Effector CD4-positive, alpha-beta T cell (primary cell): ENCODE measurements around the gene TNNT3.
"Not testable (repeated sequence)": the region's sequence is repeated elsewhere in the genome, so short reads cannot be mapped to it uniquely, and the experiment has no call there.

Source experiments
- DNase-seq: peaks from one replicate; pipeline ENCODE4 v3.0.0-alpha.2; 2020

TNNT3 gene

DNA sequence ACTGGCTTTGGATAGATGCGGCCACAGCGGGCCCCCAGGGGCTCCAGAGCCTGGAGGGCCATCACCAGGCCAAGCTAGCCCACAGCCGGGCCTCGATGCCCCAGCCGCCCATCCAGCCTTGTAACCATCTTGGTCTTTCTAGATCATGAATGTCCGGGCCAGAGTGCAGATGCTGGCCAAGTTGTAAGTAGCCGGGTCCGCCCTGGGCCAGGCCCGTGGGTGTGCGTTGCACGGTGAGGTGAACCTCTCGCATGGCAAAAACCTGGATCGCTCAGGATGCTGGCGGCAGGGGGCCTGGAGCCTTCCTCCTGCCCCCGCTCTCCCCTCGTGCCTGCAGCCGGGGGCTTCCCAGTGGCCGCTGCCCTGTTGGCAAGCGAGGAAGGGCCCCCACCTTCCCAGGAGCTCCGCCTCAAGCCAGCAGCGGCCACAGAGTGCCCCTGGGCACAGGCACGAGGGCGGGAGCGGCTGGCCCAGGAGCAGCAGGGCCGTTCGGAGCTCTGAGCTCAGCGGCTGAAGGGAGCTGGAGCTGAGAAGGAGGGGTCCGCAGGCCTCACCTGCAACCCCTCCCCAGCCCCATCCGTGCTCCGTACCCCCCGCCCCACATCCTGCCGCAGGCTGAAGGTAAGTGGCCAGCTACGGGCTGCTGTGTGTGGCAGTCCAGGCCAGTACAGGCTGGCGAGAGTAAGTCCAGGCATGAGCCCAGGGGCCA, 16.7 kb downstream of the TNNT3 start:
- DNase-seq, result no peak

DNA sequence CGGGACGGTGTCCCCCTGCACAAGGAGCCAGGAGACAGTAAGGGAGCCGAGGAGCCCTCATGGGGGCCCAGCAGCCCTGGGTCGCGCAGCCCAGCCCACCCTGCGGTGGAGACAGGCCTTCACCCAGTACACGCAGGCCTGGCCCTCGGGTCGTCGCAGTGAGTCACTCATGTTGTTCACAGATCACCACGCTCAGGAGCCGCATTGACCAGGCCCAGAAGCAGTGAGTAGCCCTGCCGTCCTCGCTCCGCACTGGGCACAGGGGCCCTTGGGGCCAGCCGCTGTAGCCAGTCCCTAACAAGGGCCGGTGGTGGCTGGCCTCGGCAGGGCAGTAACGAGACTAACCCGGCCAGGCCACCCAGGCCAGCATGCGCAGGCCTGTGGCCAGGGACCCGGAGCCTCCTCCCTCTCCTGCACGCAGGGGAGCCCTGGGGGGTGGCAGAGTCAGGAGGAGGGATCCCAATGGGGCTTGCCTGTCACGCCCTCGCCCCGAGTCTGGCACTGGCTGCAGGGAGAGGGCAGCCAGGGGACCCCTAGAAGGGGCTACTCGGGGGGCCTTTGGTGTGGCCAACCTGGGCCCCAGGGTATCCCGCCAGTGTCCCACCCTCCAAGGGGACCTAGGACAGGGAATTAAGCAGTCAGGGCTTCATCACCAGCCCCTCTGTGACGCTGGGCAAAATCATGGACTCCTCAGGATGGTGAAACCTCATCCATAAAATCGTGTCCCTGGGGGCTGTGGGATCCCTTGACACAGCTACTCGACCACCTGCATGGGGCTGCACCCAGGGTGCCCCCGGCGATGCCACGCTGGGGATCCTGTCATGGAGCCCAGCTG, 17.5 kb downstream of the TNNT3 start:
- DNase-seq, result peak; percentile 1

DNA sequence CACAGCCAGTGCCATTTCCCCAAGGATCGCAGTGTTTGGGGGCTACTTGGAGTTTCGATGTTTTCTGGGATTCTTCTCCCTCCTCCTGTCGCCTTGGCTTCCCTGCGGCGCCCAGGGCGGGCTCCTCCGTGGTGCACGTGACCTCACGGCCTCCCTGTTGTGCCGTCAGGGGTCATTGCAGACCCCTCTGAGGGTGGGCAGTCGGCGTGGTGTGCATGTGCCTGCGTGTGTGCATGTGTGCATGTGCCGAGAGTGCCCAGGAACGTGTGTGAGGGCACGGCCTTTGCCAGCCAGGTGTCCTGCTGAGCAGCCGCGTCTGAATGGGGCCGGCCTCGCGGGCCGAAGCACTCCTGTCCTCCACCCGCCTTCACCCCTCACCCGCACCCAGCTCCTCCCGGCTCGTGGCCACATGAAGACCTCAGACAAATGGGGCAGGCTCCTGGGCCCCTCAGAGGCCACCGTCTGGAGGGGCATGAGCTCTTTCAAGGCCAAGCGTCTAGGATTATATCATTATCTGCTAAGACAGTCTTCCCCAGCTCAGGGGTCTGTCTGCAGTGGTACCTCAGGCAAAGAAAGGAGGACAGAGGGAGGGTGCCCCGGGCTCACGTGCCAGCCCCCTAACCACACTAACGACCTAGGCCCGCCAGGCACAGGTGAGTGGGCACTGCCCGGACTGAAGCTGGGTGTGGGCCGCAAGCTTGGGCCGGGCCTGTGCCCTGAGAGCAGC, 18.3 kb downstream of the TNNT3 start:
- DNase-seq, result no peak

DNA sequence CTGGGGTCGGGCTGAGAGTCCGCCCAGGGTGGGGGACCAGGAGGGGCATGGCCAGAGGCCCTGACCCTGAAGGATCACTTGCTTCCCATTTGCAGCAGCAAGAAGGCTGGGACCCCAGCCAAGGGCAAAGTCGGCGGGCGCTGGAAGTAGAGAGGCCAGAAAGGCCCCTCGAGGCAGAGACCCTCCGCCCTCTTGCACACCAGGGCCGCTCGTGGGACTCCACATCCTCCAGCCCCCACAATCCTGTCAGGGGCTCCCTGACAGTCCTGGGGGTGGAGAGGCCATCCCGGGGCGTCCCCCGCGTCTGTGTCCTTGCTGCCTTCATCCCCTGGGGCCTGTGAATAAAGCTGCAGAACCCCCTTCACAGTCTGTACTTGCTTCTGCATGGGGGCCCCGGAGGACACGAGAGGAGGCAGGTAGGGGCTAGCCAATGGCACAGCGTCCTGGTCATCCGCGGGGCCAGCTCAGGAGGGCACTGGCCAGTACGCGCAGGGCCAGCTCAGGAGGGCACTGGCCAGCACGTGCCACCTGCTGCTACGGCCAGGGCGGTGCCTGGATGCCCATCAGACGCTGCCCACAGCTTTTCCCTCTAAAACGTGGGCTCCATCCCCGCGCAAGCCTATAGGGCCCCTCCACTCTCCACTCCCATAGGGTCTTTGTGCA, 19.0 kb downstream of the TNNT3 start:
- DNase-seq, result no peak

DNA sequence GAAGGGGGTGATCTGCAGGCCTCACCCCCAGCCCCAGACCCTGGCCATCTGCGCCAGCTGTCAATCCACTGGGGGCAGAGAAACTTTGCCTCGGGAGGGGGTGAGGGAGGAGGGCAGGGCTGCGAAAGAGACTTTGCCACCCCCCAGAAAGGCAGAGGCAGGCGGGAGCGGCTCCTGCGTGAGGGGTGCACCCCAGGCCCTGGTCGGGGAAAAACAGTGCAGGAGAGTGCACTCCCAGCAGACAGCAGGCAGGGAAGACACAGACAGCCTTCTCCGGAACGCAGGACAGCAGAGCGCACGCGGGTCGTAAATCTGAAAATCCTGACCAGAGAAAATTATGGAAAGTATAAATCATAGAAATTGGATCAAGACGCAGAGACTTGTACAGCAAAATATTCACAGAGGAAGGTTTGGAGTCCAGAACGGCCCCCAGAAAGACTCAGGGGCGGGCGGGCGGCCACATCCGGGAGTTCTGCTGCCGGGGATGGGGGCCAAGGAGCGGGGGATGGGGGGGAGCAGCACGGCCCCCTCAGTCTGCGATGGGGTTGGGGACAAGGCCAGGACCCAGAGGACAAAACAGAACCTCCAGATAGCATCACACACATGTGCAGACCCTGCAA, 19.6 kb downstream of the TNNT3 start:
- DNase-seq, result no peak

DNA sequence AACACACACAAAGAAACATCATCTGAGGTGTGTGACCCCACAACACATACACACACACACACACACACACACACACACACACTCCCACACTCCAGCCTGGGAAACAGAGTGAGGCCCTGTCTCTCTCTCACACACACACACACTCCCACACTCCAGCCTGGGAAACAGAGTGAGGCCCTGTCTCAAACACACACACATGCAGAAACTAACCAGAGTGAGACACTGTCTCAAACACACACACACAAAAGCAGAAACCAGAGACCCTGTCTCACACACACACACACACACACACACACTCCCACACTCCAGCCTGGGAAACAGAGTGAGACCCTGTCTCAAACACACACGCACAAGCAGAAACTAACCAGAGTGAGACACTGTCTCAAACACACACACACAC, 20.3 kb downstream of the TNNT3 start:
- DNase-seq, result not testable (repeated sequence)

DNA sequence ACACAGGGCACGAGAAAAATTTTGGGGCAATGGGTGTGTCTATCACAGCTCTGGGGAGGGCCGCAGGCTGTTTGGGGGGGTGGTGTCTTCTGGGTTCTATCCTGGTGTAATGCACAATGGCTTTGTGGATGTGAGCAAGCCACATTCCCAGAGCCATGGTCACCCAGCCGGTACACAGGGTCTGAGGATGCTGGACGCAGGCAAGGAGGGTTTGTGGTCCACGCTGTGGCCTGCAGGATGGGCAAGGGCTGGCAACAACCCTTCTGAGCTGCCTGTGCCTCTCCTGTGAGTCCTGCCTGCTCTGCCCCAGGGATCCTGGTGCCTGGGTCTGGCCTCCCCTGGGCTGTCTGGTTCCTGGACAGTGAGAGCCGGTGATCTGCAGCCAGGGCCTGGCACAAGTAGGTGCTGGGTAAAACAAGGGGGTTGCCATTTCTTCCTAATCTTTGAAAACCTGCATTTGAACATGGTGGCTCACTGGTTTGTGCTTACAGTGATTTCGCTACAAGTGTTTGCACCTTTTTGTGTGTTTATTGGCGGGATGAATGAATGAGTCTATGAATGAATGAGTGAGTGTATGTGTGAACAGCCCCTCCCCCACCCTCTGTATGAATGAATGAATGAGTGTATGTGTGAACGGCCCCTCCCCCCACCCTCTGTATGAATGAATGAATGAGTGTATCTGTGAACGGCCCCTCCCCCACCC, 23.2 kb downstream of the TNNT3 start:
- no peak for DNase-seq

DNA sequence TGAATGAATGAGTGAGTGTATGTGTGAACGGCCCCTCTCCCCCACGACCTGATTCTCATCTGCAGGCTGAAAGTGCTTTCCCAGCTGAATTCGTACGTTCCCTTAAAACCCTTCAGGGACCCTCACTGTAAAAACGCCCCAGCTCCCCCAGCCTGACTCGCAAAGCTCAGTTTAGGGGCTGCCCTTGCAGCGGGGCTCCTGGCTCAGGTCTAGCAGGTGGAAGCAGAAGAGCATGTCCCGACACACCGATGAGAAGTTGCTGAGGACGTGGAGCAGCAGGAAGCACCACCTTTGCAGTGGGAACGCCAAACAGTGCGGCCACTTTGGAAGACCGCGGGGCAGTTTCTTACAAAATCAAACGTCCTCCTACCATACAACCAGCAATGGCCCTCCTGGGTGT, 24.1 kb downstream of the TNNT3 start:
- no peak for DNase-seq

DNA sequence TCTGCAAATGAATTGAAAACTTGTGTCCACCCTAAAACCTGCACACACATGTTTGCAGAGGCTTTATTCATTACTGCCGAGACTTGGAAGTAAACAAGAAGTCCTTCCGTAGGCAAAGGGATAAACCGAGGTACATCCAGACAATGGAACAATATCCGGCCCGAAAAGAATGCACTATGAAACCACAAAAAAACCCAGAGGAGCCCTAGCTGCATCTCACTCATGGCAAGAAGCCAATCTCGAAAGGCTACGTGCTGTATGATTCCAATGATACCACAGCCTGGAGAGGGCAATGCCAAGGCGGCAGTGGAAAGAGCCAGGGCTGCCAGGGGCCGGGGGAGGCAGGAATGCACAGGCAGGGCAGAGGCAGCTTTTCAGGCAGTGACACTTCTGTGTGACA, 24.5 kb downstream of the TNNT3 start:
- no peak for DNase-seq

DNA sequence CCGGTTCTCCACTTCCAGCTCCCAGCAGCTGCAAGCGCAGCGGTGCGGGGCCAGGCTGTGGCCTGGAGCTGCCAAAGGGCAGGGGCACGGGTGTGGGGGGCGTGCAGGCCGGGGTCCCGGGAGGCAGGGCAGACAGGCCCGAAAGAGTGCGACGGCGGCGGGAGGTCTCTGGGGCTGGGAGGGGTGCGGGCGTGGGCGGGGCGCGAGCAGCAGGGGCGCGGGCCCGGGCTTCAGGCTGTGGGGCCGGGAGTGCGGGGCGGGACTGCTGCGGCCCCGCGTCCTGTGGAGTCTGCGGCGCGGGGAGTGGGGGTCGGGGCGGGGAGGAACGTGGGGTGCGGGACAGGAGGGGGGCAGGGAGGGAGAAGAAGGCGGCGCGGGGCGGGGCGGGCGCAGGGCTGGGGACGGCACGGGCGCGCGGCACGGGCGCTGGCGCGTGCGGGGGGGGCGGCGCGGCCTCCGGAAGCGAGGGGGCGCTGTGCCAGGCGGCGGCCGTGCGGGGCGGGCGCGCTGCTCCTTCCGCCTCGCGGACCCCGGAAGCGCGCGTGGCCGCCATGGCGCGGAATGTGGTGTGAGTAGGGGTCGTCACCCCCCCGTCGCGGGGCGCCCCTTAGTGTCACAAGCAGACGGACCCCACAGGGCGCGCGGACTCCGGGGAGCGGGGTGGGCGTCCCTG, 27.4 kb downstream of the TNNT3 start, which contains the start of gene MRPL23:
Gene MRPL23 (plus strand): TSS at position 521 of the 673 bp plus-strand sequence. CDS start 31 bp downstream, at position 552.
- no peak for DNase-seq

DNA sequence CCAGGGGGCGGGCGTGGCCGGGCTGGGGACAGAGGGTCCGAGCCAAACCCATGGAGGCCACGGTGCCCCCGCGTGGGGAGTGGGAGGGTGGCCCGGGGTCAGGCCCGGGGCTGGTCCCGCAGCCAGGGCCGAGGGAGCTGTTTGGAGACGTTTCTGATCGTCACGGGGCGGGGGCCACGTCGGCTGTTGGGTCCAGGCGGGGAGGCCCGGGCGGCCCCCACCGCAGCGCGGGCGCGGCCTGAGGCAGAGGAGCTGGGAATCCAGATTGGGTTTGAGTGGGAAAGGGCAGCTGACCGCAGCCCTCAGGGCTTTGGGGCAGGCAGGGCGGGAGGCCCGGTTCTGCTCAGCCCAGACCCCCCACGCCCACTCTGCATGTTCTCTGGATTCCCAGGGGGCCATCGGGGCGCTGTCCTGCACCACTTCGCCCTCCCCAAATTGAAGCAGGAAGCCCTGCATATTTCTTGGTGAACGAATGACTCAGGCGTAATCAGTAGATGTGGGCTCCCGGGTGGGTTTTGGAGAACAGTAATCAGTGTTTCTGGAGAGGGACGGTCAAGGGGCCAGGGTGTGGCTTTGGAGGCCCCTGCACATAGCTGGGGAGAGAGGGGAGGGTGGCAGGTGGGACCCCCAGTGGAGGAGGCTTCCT, 28.2 kb downstream of the TNNT3 start:
- no peak for DNase-seq

DNA sequence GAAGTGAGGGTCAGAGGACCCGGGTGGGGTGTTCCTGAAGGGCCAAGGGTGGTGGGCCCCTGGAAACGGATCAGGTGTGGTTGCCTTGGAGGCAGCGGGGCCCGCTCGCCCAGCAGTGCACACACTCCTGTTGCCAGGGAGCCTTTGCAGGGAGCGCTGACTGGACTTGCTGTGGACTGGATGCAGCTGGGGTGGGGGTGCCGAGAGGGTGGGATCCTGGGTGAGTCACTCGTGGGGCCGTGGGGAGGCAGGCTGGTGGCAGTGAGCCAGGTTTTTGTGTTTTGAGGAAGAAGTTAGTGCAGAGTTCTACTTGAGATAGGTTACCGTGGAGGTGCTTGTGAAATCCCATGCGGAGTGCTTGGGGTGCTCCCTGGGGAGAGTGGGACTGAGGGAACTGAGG, 28.9 kb downstream of the TNNT3 start:
- DNase-seq, result no peak

DNA sequence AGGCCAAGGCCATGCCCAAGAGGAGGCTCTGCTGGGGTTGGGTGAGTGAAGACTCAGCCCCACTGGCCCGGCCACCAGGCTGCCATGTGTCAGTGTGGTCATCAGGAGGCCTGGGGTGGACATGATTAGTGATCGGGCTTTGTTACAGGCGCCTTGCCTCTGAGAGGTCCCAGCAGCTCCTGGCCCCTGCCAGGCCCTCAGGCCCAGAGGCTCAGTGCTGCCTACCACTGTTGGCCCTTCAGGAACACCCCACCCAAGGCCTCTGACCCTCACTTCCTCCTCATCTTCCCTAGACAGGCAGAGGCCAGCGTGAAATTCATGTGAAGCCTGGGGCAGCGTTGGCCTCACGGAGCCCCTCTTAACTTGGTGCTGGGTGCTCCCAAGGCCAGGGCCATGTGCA, 29.8 kb downstream of the TNNT3 start:
- no peak for DNase-seq

DNA sequence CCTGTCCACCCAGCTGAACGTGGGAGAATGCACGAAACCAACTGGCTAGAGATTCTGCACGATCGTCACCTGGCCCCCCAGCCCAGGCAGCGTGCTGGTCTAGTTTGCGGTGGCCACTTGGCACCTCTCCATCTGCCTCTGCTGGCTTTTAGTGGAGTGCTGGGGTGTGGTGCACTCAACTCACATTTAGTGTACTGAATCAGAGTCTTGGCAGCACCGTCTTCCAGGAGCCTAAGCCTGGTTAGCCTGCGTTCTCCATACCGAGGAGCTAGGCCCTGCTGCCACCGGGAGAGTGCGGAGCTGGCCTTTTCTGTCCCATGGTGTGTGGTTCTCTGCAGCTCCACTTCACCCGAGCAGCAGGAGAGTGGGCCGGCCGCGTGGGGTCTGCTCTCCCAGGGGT, 30.4 kb downstream of the TNNT3 start:
- no peak for DNase-seq

DNA sequence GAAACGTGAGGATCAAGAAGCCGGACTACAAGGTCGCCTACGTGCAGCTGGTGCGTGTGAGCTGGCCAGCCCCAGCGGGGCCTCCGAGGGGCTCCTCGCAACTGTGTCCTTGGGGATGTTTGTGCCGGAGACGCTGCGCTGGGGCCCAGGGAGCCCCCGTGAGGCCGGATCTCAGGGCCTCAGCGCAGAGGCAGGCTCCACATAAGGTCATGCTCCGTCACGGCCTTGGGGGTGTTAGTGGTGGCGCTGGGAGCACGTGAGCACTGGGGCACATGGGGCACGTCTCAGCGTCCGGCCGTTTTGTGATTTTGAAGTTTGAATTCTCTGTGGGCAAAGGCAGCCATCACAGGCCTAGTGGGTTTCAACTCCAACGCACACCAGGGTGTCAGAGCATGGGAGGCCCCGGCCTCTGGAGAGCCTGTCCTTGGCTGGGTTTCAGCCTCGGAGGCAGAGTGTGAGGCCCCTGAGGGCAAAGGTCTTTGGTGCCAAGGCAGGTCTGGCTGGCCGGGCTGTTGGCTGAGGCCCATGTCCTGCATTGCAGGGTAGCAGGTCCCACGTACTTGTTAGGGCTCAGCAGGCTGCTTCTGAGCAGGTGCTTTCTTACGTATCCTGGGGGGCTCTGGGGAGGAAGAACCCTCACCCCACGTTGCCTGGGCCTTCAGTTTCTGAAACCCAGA, 33.4 kb downstream of the TNNT3 start:
- DNase-seq, result no peak

DNA sequence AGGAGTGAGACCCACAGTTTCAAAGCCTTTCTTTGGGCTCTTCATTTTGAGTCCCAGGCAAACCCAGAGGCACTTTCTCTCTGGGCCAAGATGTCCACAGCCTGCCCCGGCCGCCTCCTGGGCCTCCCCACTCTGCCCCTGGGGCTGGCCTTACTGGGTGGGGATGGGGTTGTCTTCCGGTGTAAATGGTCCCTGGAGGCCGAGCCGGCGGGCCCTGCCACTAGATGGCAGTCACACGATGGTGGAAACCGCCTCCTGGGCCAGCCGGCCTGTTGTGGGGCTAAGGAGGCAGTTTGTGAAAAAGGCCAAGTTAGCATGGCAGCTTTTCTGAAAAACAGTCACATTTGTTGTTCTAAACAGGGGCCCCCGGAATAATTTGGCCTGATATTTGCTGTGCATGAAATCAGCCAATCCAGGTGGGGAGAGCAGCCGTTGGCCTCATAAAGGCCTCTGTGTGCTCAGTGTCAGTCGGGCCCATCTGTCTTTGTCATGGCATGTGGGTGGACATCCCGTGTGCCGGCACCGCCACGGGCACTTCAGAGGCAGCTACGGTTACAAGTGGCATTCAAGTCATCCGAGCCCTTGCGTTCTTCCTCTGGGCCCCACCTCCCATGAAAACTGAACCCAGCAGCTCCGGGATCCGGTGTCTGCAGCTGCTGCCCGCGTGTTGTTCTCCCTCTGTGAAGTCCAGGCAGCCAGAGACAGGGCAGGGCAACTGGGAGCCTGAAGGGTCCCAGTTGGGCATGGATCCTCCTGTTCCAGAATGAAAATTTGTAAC, 34.2 kb downstream of the TNNT3 start:
- DNase-seq, result no peak

DNA sequence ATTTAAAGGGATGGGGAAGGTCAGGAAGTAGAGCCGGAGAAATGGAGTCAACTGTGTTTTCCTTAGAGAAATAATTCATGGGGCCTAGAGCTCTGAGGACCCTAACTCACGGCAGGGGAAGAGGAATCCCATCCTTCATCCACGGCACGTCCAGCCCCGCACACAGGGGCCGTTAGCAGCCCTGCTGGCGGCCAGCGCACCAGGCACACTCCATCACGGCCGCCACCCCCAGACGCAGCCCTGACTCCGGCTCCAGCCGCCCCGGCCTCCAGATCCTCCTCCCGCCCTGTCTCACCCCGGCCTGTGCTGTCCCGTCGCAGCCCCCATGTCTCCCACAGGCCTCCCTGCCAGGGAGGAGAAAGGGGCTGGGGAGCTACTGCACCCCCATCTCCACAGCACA, 38.9 kb downstream of the TNNT3 start:
- DNase-seq, result no peak

DNA sequence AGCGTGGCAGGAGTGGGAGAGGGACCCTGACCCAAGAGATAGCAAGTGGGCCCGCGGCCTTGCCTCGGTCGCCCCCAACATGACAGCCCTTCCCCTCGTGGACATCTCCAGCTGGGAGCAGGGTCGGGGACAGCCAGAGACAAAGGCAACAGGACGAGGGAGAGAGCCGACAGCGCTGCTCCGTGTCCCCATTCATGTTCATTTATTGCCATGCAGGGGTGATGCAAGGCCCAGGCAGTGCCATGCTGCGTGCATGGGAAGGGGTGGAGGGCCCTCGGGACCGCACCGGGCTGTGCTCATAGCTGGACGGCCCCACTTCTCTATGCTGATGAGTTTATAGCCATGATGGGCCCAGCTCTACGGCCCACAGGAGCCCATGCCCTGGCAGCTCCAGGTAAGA, 40.3 kb downstream of the TNNT3 start:
- no peak for DNase-seq

DNA sequence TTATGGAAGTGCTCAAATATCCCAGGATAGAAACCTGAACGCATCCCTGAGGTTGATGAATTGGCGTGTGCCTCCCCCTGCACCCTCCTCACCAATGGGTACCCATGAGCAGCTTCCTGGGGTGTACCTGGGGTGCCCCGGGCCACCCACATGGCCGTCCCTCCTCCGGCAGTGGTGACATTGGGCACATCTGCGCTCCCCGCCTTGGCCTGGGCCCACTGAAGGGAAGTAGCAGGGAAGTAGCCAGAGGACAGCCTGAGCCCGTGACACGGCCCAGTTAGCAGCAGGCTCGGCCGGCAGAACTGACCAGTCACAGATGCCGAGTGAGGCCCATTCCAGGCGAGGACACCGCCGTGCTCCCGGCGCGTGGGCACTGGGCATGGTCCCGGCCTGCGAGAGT, 44.4 kb downstream of the TNNT3 start:
- DNase-seq, result no peak
